Endodermal cell (in vitro differentiated cells): ENCODE results near the gene DYRK1A. TPM values are rescaled to one million over a fixed set of nuclear protein-coding genes. Genes with fewer than 3 reads are reported as not detected.
A peak's percentile ranks its signal among the peaks of the same experiment; 100 is the strongest.

Experiments
- DNase-seq: peaks from one replicate; pipeline ENCODE4 v3.0.0-alpha.2; 2017
- H3K27ac ChIP-seq: 2 replicates; pipeline ENCODE4 v1.5.1; 2013; ENCODE audit warnings: mild to moderate bottlenecking, low read depth, low read length, moderate library complexity
- H3K27me3 ChIP-seq: 2 replicates; pipeline ENCODE4 v1.6.1; 2013; ENCODE audit warnings: mild to moderate bottlenecking, low read length, moderate library complexity; ENCODE audit not compliant: insufficient read depth, control insufficient read depth, poor library complexity, severe bottlenecking
- H3K36me3 ChIP-seq: 2 replicates; pipeline ENCODE4 v1.7.0; 2013; ENCODE audit warnings: mild to moderate bottlenecking, low read length, moderate library complexity; ENCODE audit not compliant: control insufficient read depth, insufficient read depth
- H3K4me1 ChIP-seq: one replicate; pipeline ENCODE4 v1.7.0; 2013; ENCODE audit warnings: low read length; ENCODE audit not compliant: control insufficient read depth, insufficient read depth
- H3K4me3 ChIP-seq: 2 replicates; pipeline ENCODE4 v1.5.1; 2013; ENCODE audit warnings: mild to moderate bottlenecking, low read length, moderate library complexity
- H3K9ac ChIP-seq: 2 replicates; pipeline ENCODE4 v1.6.1; 2013; ENCODE audit warnings: mild to moderate bottlenecking, low read length, moderate library complexity; ENCODE audit not compliant: poor library complexity, severe bottlenecking; ENCODE audit errors: extremely low read depth
- H3K9me3 ChIP-seq: 2 replicates; pipeline ENCODE4 v1.6.1; 2013; ENCODE audit warnings: mild to moderate bottlenecking, low read length, moderate library complexity; ENCODE audit not compliant: control insufficient read depth
- H3K27ac Mint-ChIP-seq: 2 replicates; pipeline ENCODE4 v1.8.0; 2020; ENCODE audit warnings: mixed read lengths
- H3K27me3 Mint-ChIP-seq: 2 replicates; pipeline ENCODE4 v1.8.0; 2021; ENCODE audit warnings: mild to moderate bottlenecking, mixed read lengths; ENCODE audit not compliant: insufficient read depth
- H3K36me3 Mint-ChIP-seq: 2 replicates; pipeline ENCODE4 v1.8.0; 2020; ENCODE audit warnings: low read depth, mixed read lengths
- H3K4me1 Mint-ChIP-seq: 2 replicates; pipeline ENCODE4 v1.8.0; 2020; ENCODE audit warnings: mixed read lengths
- H3K4me3 Mint-ChIP-seq: 2 replicates; pipeline ENCODE4 v1.8.0; 2020; ENCODE audit warnings: mild to moderate bottlenecking, moderate library complexity, mixed read lengths
- H3K9me3 Mint-ChIP-seq: 2 replicates; pipeline ENCODE4 v1.8.0; 2020; ENCODE audit warnings: mild to moderate bottlenecking, mixed read lengths
- CTCF ChIP-seq: fragments of 200-600 bp; sonication (generic); conservative IDR thresholded peaks from 2 replicates; pipeline ENCODE4 v1.5.0; 2021; ENCODE audit warnings: antibody characterized with exemption, mild to moderate bottlenecking
- WGBS, 2 experiments: methylation state at CpG; one replicate each; pipeline versions ENCODE4 v1.1.5 to v1.1.7; 2013; ENCODE audit warnings: missing lambda C conversion rate in 2 of 2, mixed read lengths in 1 of 2; ENCODE audit not compliant: insufficient coverage in 1 of 2, insufficient read length in 1 of 2; 5-methylcytosine and 5-hydroxymethylcytosine counted together
- total RNA-seq, 2 donors: library from RNA; stranded (reverse); fragmentation: NEBNext Ultra II Directional in 1 of 2; extraction: Animal tissue kit (Norgen Biotek cat#: 25700) in 1 of 2; gene quantifications; 2 replicates in 1 of 2; 3 replicates in 1 of 2; pipeline ENCODE4 v1.2.1, GENCODE V29; 2021

DYRK1A gene
- total RNA-seq, 2 donors from 2014 or later = 73.9 to 75.2 TPM

- H3K27me3 Mint-ChIP-seq = peaks cover 15% of the 10 kb centered on the region
- Histone ChIP-seq H3K4me1 (no peaks in the 10 kb centered on the region), H3K9ac (no peak overlapping the region), H3K27me3 (no peaks in the 10 kb centered on the region), H3K36me3 (no peaks in the 10 kb centered on the region), H3K27ac (no peak overlapping the region), H3K9me3 (peaks cover 13% of the 10 kb centered on the region), H3K4me3 (no peak overlapping the region)
- H3K4me3 Mint-ChIP-seq = no peak overlapping the region
- no peak for DNase-seq
- H3K36me3 Mint-ChIP-seq = no peaks in the 10 kb centered on the region
- TF ChIP-seq CTCF = no peak
- peaks cover 21% of the 10 kb centered on the region for H3K4me1 Mint-ChIP-seq
- peaks cover 31% of the 10 kb centered on the region for H3K9me3 Mint-ChIP-seq
- H3K27ac Mint-ChIP-seq = no peak overlapping the region
- WGBS, 2 experiments = 94 to 97% methylated on average over 4 to 5 of the region's 5 CpGs
Observed at GRCh38 chr21:37560385-37560784, 193.8 kb downstream of the DYRK1A start.

- no peak overlapping the region for H3K27ac Mint-ChIP-seq
- H3K36me3 Mint-ChIP-seq = no peaks in the 10 kb centered on the region
- Histone ChIP-seq H3K4me1 (no peaks in the 10 kb centered on the region), H3K36me3 (no peaks in the 10 kb centered on the region), H3K9me3 (peaks cover 13% of the 10 kb centered on the region), H3K27me3 (no peaks in the 10 kb centered on the region), H3K9ac (no peak overlapping the region), H3K27ac (no peak overlapping the region), H3K4me3 (no peak overlapping the region)
- 91 to 93% methylated on average over 6 to 7 of the region's 7 CpGs for WGBS, 2 experiments
- H3K27me3 Mint-ChIP-seq = peaks cover 15% of the 10 kb centered on the region
- no peak for DNase-seq
- peaks cover 14% of the 10 kb centered on the region for H3K4me1 Mint-ChIP-seq
- no peak overlapping the region for H3K4me3 Mint-ChIP-seq
- peaks cover 31% of the 10 kb centered on the region for H3K9me3 Mint-ChIP-seq
- no peak for TF ChIP-seq CTCF
Observed at GRCh38 chr21:37561506-37561905, 194.9 kb downstream of the DYRK1A start.

- 89 to 94% methylated on average over 5 to 11 of the region's 11 CpGs for WGBS, 2 experiments
Observed at GRCh38 chr21:37561941-37562919, 195.7 kb downstream of the DYRK1A start.

More at GRCh38 chr21:37561941-37562919, 195.7 kb downstream of the DYRK1A start:
- H3K27ac Mint-ChIP-seq = no peak overlapping the region
- H3K27ac ChIP-seq = no peak overlapping the region
- no peaks in the 10 kb centered on the region for H3K36me3 ChIP-seq
- peaks cover 29% of the 10 kb centered on the region for H3K9me3 Mint-ChIP-seq
- H3K4me1 ChIP-seq = no peaks in the 10 kb centered on the region
- peaks cover 13% of the 10 kb centered on the region for H3K9me3 ChIP-seq
- H3K4me3 ChIP-seq = no peak overlapping the region
- H3K4me1 Mint-ChIP-seq = peaks cover 14% of the 10 kb centered on the region
- H3K27me3 Mint-ChIP-seq = peaks cover 15% of the 10 kb centered on the region
- H3K9ac ChIP-seq = no peak overlapping the region
- TF ChIP-seq CTCF = no peak
- peak overlapping the region; percentile 65 for H3K4me3 Mint-ChIP-seq
- no peak for DNase-seq
- H3K36me3 Mint-ChIP-seq = no peaks in the 10 kb centered on the region
- no peaks in the 10 kb centered on the region for H3K27me3 ChIP-seq
